ENCODE measurements around the gene GPR52.

Gene GPR52

DNA sequence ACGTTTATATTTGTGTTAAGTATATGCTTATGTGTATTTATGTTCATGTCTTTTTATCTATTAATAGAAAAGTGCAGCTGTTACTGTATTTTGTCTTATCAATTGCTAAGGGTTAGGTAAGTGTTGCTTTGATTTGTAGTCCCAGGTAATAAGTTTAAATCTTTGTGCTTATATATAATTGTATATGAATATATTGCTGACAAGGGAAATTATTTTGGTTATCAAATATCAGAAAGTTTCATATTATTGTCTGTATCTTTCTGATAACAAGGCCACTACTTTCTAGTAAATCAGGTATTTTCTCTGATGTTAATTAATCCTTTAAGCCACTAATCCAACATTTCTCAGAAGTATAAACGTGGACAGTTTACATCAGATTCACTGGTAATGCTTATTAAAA is 21.3 kb downstream of the GPR52 start:
- DNase-seq, result no peak

DNA sequence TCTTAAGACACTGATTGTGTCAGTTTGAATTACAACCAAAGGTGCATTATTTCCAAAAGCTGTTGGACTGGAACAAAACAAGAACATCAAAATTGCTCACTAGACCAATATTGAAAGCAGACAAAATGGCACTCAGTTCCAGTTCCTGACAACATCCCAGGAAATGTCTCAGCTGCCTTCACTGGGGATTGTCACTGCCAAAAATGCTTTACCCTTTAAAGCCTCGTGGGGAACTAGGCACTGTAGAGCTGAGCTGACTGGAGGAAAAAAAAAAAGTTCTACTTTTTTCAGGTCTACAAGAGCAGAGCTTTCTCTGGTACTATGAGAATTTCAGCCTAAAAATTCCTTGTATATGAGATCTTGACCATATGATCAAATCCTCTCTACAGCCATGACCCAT is 21.9 kb downstream of the GPR52 start:
- DNase-seq, result no peak

DNA sequence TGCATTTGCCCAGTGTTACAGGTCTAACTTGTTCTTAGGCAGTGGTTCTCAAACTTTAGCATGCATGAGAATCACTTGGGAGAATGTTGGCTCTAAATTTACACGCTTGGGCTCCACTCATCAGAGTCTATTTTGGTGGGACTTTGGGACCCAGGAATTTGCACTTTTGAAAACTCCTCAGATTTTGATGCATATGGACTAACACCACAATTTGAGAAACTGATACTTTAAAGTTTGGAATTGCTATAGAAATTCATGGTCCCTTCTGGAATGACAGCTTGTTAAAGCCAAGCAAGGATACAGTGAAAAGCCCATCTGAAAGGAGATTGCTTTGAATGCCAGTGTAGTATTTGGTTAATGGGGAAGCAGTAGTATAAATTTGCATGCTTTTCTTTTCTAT is 31.5 kb downstream of the GPR52 start:
- DNase-seq, result no peak

DNA sequence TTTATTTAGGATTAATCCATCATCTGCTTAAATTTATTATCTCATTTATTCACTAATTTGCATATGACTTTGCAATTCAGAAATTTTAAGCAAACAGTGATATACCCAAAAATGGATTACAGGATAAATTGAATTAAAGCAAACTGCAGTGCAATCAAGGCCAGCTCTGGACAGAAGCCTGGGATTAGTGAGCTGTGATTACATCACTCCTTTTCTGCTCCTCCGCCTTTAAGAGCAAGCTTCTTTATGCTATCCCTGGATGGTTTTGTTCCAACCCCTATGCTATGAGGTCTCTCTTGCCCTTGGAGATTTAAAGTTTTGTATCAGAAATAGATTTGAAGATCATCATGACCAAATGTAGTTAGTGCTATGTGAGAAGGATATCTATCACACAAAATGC is 32.6 kb downstream of the GPR52 start:
- no peak for DNase-seq

DNA sequence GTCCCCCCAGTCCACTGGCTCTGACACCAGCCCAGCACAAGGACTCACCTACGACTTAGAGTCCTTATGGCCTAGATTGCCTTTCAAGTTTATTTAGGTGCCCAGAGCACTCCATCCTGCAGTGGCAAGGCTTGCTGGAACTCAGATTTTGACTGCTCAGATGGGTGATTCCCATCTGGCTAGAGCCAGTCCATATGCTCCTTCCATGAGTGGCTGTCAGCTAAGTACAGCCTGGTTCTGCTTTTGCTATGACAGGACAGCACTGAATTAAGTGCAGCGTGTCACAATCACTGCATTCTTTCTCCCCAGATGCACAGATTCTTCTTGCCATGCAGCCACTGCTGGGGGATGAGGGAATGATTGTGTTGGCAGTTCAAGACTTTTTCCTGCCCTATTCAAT is 43.8 kb downstream of the GPR52 start:
- no peak for DNase-seq

DNA sequence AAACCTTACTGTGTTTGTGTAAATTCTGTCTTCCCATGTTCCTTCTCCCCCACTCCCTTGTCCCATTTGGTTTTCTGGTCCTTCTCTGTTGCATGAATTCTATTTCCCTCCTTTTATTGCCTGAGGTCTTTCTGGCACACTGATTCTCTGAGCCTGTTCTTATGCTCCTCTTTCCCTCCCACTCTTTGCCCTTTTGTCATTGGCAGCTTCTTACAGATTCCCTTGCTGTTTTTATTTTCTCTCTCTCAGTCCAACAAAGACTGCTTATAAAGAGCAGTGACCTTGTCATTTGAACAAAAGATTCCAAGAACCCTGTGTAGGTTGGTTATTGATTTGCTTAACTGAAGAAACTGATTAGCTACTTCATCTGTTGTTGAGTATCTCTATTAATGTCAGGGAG is 49.7 kb downstream of the GPR52 start:
- DNase-seq, result no peak

All from stimulated activated CD4-positive, alpha-beta T cell treated with anti-CD3 and anti-CD28 coated beads, Interleukin-4, amount 100 ng/mL, for 24 hours (primary cell).